H9 (cell line): Measurements from ENCODE around the gene PITRM1. TPM values are rescaled to one million over a fixed set of nuclear protein-coding genes. Genes with fewer than 3 reads are reported as not detected.

Experiments
- DNase-seq: peaks from one replicate; pipeline ENCODE4 v3.0.0-alpha.2; 2017
- H2AFZ ChIP-seq: one replicate; pipeline ENCODE4 v1.6.1; 2013; ENCODE audit warnings: mild to moderate bottlenecking, low read length, control low read depth, moderate library complexity
- H2AK5ac ChIP-seq: 2 replicates; pipeline ENCODE4 v1.6.1; 2013; ENCODE audit warnings: low read length, control low read depth, mixed read lengths; ENCODE audit not compliant: insufficient read length
- H2BK120ac ChIP-seq: one replicate; pipeline ENCODE4 v1.6.1; 2013; ENCODE audit warnings: low read depth, mild to moderate bottlenecking, low read length, control low read depth, inconsistent platforms; ENCODE audit not compliant: poor library complexity, severe bottlenecking
- H2BK12ac ChIP-seq: 2 replicates; pipeline ENCODE4 v1.6.1; 2013; ENCODE audit warnings: low read length, control low read depth, mixed read lengths, low read depth; ENCODE audit not compliant: insufficient read length
- H2BK15ac ChIP-seq: 2 replicates; pipeline ENCODE4 v1.6.1; 2013; ENCODE audit warnings: low read depth, low read length, control low read depth
- H2BK20ac ChIP-seq: one replicate; pipeline ENCODE4 v1.6.1; 2013; ENCODE audit warnings: low read depth, mild to moderate bottlenecking, low read length, control low read depth, inconsistent platforms; ENCODE audit not compliant: poor library complexity, severe bottlenecking
- H2BK5ac ChIP-seq: 2 replicates; pipeline ENCODE4 v1.6.1; 2013; ENCODE audit warnings: low read length, control low read depth, mixed read lengths; ENCODE audit not compliant: insufficient read length
- H3K14ac ChIP-seq: 2 replicates; pipeline ENCODE4 v1.6.1; 2013; ENCODE audit warnings: low read length, control low read depth; ENCODE audit not compliant: insufficient read depth
- H3K18ac ChIP-seq: 2 replicates; pipeline ENCODE4 v1.6.1; 2013; ENCODE audit warnings: low read depth, mild to moderate bottlenecking, mixed read lengths, low read length, control low read depth; ENCODE audit not compliant: insufficient read length
- H3K23ac ChIP-seq: 2 replicates; pipeline ENCODE4 v1.6.1; 2013; ENCODE audit warnings: low read length, control low read depth, mixed read lengths, low read depth; ENCODE audit not compliant: insufficient read length
- H3K23me2 ChIP-seq: 2 replicates; pipeline ENCODE4 v1.6.1; 2013; ENCODE audit warnings: low read depth, mild to moderate bottlenecking, mixed read lengths, low read length, control low read depth; ENCODE audit not compliant: insufficient read length, poor library complexity, severe bottlenecking
- H3K27ac ChIP-seq: 2 replicates; pipeline ENCODE4 v1.5.1; 2013; ENCODE audit warnings: low read length, control low read depth, mixed read lengths, low read depth; ENCODE audit not compliant: insufficient read length
- H3K27me3 ChIP-seq: 2 replicates; pipeline ENCODE4 v1.6.1; 2013; ENCODE audit warnings: low read length, control low read depth, inconsistent platforms; ENCODE audit not compliant: insufficient read depth
- H3K4ac ChIP-seq: 2 replicates; pipeline ENCODE4 v1.6.1; 2013; ENCODE audit warnings: low read depth, mild to moderate bottlenecking, control low read depth, inconsistent platforms, low read length, moderate library complexity
- H3K4me1 ChIP-seq: 2 replicates; pipeline ENCODE4 v1.6.1; 2013; ENCODE audit warnings: low read length, control low read depth, inconsistent platforms; ENCODE audit not compliant: insufficient read depth
- H3K4me2 ChIP-seq: 2 replicates; pipeline ENCODE4 v1.6.1; 2013; ENCODE audit warnings: low read length, control low read depth, mixed read lengths; ENCODE audit not compliant: insufficient read length, insufficient read depth
- H3K56ac ChIP-seq: 2 replicates; pipeline ENCODE4 v1.6.1; 2013; ENCODE audit warnings: low read depth, mild to moderate bottlenecking, mixed read lengths, low read length, control low read depth; ENCODE audit not compliant: insufficient read length
- H3K79me1 ChIP-seq: 2 replicates; pipeline ENCODE4 v1.6.1; 2013; ENCODE audit warnings: low read depth, mild to moderate bottlenecking, moderate library complexity, low read length, control low read depth, inconsistent platforms; ENCODE audit not compliant: insufficient read depth, poor library complexity, severe bottlenecking
- H3K79me2 ChIP-seq: 2 replicates; pipeline ENCODE4 v1.6.1; 2013; ENCODE audit warnings: low read length, control low read depth, inconsistent platforms; ENCODE audit not compliant: insufficient read depth
- H3K9ac ChIP-seq: 2 replicates; pipeline ENCODE4 v1.6.1; 2013; ENCODE audit warnings: low read length, control low read depth, mixed read lengths; ENCODE audit not compliant: insufficient read length; ENCODE audit errors: extremely low read depth
- H3K9me3 ChIP-seq: one replicate; pipeline ENCODE4 v1.6.1; 2013; ENCODE audit warnings: low read depth, low read length, inconsistent platforms; ENCODE audit not compliant: control insufficient read depth
- H3T11ph ChIP-seq: one replicate; pipeline ENCODE4 v1.6.1; 2013; ENCODE audit warnings: mild to moderate bottlenecking, low read length, control low read depth, inconsistent platforms
- H4K20me1 ChIP-seq: one replicate; pipeline ENCODE4 v1.6.1; 2013; ENCODE audit not compliant: control insufficient read depth, insufficient read length, insufficient read depth
- H4K5ac ChIP-seq: 2 replicates; pipeline ENCODE4 v1.6.1; 2013; ENCODE audit warnings: low read depth, mild to moderate bottlenecking, mixed read lengths, low read length, control low read depth; ENCODE audit not compliant: insufficient read length
- H4K8ac ChIP-seq: replicated peaks from 2 replicates; pipeline ENCODE4 v1.6.1; 2013; ENCODE audit warnings: low read length, control low read depth, mixed read lengths, low read depth; ENCODE audit not compliant: insufficient read length
- H4K91ac ChIP-seq: 2 replicates; pipeline ENCODE4 v1.6.1; 2013; ENCODE audit warnings: low read depth, mild to moderate bottlenecking, moderate library complexity, mixed read lengths, low read length, control low read depth; ENCODE audit not compliant: insufficient read length
- H3K27ac Mint-ChIP-seq, 3 experiments: 2 replicates in 2 of 3; 3 replicates in 1 of 3; pipeline ENCODE4 v1.8.0; 2020 to 2021; ENCODE audit warnings: mixed read lengths in 3 of 3, mild to moderate bottlenecking in 1 of 3, moderate library complexity in 1 of 3
- H3K27me3 Mint-ChIP-seq: 2 replicates; pipeline ENCODE4 v1.8.0; 2021; ENCODE audit warnings: low read depth, mild to moderate bottlenecking, moderate library complexity, mixed read lengths
- H3K36me3 Mint-ChIP-seq, 3 experiments: 2 replicates in 2 of 3; 3 replicates in 1 of 3; pipeline ENCODE4 v1.8.0; 2020 to 2021; ENCODE audit warnings: low read depth in 3 of 3, mixed read lengths in 3 of 3; ENCODE audit not compliant: insufficient read depth in 1 of 3
- H3K4me1 Mint-ChIP-seq, 2 experiments: 2 replicates each; pipeline ENCODE4 v1.8.0; 2020; ENCODE audit warnings: mixed read lengths in 2 of 2
- H3K4me3 Mint-ChIP-seq, 2 experiments: 2 replicates in 1 of 2; 3 replicates in 1 of 2; pipeline ENCODE4 v1.8.0; 2020 to 2021; ENCODE audit warnings: mild to moderate bottlenecking in 2 of 2, mixed read lengths in 2 of 2, moderate library complexity in 1 of 2
- H3K9me3 Mint-ChIP-seq, 2 experiments: 2 replicates in 1 of 2; 3 replicates in 1 of 2; pipeline ENCODE4 v1.8.0; 2020; ENCODE audit warnings: mild to moderate bottlenecking in 2 of 2, mixed read lengths in 2 of 2, moderate library complexity in 1 of 2
- WGBS: extraction: QIAGEN DNeasy Blood & Tissue Kit; methylation state at CpG from one replicate; pipeline ENCODE4 v1.1.7; 2013; ENCODE audit warnings: missing lambda C conversion rate, low lambda C conversion rate, mixed read lengths; ENCODE audit not compliant: insufficient read length; ENCODE audit errors: extremely low coverage; 5-methylcytosine and 5-hydroxymethylcytosine counted together
- total RNA-seq: library from RNA; stranded (reverse); gene quantifications from 2 replicates; pipeline ENCODE4 v1.2.1, GENCODE V29; 2021
- TF ChIP-seq, protein P1 (sequence below): fragments of 200-600 bp; sonication (generic); conservative IDR thresholded peaks from 3 replicates; pipeline ENCODE4 v1.8.0; 2021; ENCODE audit warnings: antibody characterized with exemption, mild to moderate bottlenecking

The PITRM1 gene
- total RNA-seq, 1 experiment from 2014 or later = 27.8 TPM

- Mint-ChIP-seq H3K27me3 (no peaks in the 10 kb centered on the region), H3K27ac (no peak overlapping the region), H3K4me3 (no peak overlapping the region), H3K9me3 (no peaks in the 10 kb centered on the region), H3K4me1 (no peaks in the 10 kb centered on the region), H3K36me3 (peaks cover 18 to 64% (median 59%) of the 10 kb centered on the region in 3 experiments; a peak in 6 of 7 replicates)
- TF ChIP-seq, protein P1, sequence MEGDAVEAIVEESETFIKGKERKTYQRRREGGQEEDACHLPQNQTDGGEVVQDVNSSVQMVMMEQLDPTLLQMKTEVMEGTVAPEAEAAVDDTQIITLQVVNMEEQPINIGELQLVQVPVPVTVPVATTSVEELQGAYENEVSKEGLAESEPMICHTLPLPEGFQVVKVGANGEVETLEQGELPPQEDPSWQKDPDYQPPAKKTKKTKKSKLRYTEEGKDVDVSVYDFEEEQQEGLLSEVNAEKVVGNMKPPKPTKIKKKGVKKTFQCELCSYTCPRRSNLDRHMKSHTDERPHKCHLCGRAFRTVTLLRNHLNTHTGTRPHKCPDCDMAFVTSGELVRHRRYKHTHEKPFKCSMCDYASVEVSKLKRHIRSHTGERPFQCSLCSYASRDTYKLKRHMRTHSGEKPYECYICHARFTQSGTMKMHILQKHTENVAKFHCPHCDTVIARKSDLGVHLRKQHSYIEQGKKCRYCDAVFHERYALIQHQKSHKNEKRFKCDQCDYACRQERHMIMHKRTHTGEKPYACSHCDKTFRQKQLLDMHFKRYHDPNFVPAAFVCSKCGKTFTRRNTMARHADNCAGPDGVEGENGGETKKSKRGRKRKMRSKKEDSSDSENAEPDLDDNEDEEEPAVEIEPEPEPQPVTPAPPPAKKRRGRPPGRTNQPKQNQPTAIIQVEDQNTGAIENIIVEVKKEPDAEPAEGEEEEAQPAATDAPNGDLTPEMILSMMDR = no peak
- no peak overlapping the region for H4K91ac ChIP-seq
- WGBS = no CpG with 5 or more reads among the region's 10 CpGs
- H2AFZ ChIP-seq = no peak overlapping the region
- H3K9ac ChIP-seq = no peak overlapping the region
- no peak overlapping the region for H2BK15ac ChIP-seq
- no peak overlapping the region for H2BK20ac ChIP-seq
- H2BK12ac ChIP-seq = no peak overlapping the region
- no peaks in the 10 kb centered on the region for H3K23me2 ChIP-seq
- H4K20me1 ChIP-seq = no peaks in the 10 kb centered on the region
- H3K4ac ChIP-seq = no peak overlapping the region
- no peak overlapping the region for H3K27ac ChIP-seq
- H3K27me3 ChIP-seq = no peaks in the 10 kb centered on the region
- no peak overlapping the region for H3K18ac ChIP-seq
- H3T11ph ChIP-seq = no peak overlapping the region
- H4K5ac ChIP-seq = no peak overlapping the region
- H2BK120ac ChIP-seq = no peak overlapping the region
- no peaks in the 10 kb centered on the region for H3K9me3 ChIP-seq
- no peak for DNase-seq
- H2BK5ac ChIP-seq = no peak overlapping the region
- no peak overlapping the region for H3K4me2 ChIP-seq
- no peaks in the 10 kb centered on the region for H3K79me2 ChIP-seq
- H2AK5ac ChIP-seq = no peak overlapping the region
- H3K14ac ChIP-seq = no peak overlapping the region
- no peak overlapping the region for H3K23ac ChIP-seq
- H4K8ac ChIP-seq = no peak overlapping the region
- no peaks in the 10 kb centered on the region for H3K79me1 ChIP-seq
- no peak overlapping the region for H3K56ac ChIP-seq
- no peaks in the 10 kb centered on the region for H3K4me1 ChIP-seq
Measured at GRCh38 chr10:3159152-3159551, 13.4 kb downstream of the PITRM1 start.
